K562 (cell line): ENCODE data around the gene MYCBP. TPM values are rescaled to one million over a fixed set of nuclear protein-coding genes. Genes with fewer than 3 reads are reported as not detected.

Experiments
- ARID2 ChIP-seq: fragments of 450-650 bp; IDR thresholded peaks from 2 replicates; pipeline ENCODE4 v1.6.1; 2017; ENCODE audit warnings: antibody characterized with exemption, mild to moderate bottlenecking
- CBX1 ChIP-seq: sonication (generic); IDR thresholded peaks from 2 replicates; pipeline ENCODE4 v1.6.1; 2016; ENCODE audit warnings: antibody characterized with exemption, low read depth, mild to moderate bottlenecking
- ELK3 ChIP-seq: fragments of 450-650 bp; formaldehyde crosslinking; IDR thresholded peaks from 2 replicates; pipeline ENCODE4 v1.4.0; 2020; ENCODE audit warnings: mild to moderate bottlenecking
- EP400 ChIP-seq: fragments of 450-650 bp; IDR thresholded peaks from 2 replicates; pipeline ENCODE4 v1.6.1; 2017; ENCODE audit warnings: antibody characterized with exemption, mild to moderate bottlenecking, moderate library complexity
- FOXO4 ChIP-seq: fragments of 450-650 bp; formaldehyde crosslinking; IDR thresholded peaks from 2 replicates; pipeline ENCODE4 v1.4.0; 2020; ENCODE audit warnings: mild to moderate bottlenecking, moderate library complexity
- GABPB1 ChIP-seq: sonication (generic); formaldehyde crosslinking; IDR thresholded peaks from 2 replicates; pipeline ENCODE4 v1.8.0; 2022; ENCODE audit warnings: mild to moderate bottlenecking, missing genetic modification reagents
- GATAD2A ChIP-seq: fragments of 450-650 bp; IDR thresholded peaks from 2 replicates; pipeline ENCODE4 v1.6.1; 2017
- HDAC1 ChIP-seq, 2 experiments: fragments of 450-650 bp; IDR thresholded peaks; 2 replicates each; pipeline ENCODE4 v1.6.1; 2016 to 2017; ENCODE audit warnings: inconsistent platforms in 1 of 2, mild to moderate bottlenecking in 1 of 2, moderate library complexity in 1 of 2
- KDM1A ChIP-seq, 2 experiments: fragments of 450-650 bp; IDR thresholded peaks; 2 replicates each; pipeline ENCODE4 v1.6.1; 2016; ENCODE audit warnings: mild to moderate bottlenecking in 2 of 2
- MEF2D ChIP-seq: conservative IDR thresholded peaks from 2 replicates; pipeline ENCODE4 v1.6.1; 2016; ENCODE audit warnings: low read depth, missing genetic modification characterization, missing compliant biosample characterization
- NR2F6 ChIP-seq: fragments of 450-650 bp; formaldehyde crosslinking; IDR thresholded peaks from 2 replicates; pipeline ENCODE4 v1.4.0; 2020; ENCODE audit warnings: mild to moderate bottlenecking
- TBP ChIP-seq: optimal IDR thresholded peaks from 2 replicates; pipeline ENCODE3; 2011; ENCODE audit warnings: low read depth, low read length, improper control_type of control experiment
- TEAD2 ChIP-seq: fragments of 450-650 bp; IDR thresholded peaks from 2 replicates; pipeline ENCODE4 v1.6.1; 2016; ENCODE audit warnings: missing genetic modification characterization, control low read depth, missing compliant biosample characterization
- UBTF ChIP-seq, 2 experiments: IDR thresholded peaks; 2 replicates each; pipeline ENCODE4 v1.6.1; 2012; ENCODE audit warnings: improper control_type of control experiment in 2 of 2, low read depth in 2 of 2, low read length in 2 of 2, borderline replicate concordance in 1 of 2
- XRCC3 ChIP-seq: fragments of 450-650 bp; IDR thresholded peaks from 2 replicates; pipeline ENCODE4 v1.6.1; 2017; ENCODE audit warnings: mild to moderate bottlenecking, moderate library complexity
- ZNF23 ChIP-seq: fragments of 250-450 bp; sonication (Bioruptor Pico); IDR thresholded peaks from 2 replicates; pipeline ENCODE4 v1.4.0; 2020; ENCODE audit warnings: mild to moderate bottlenecking
- ZNF311 ChIP-seq: fragments of 250-450 bp; sonication (Bioruptor Pico); IDR thresholded peaks from 2 replicates; pipeline ENCODE4 v1.4.0; 2020; ENCODE audit warnings: mild to moderate bottlenecking, moderate library complexity
- ZSCAN29 ChIP-seq: fragments of 450-650 bp; IDR thresholded peaks from 2 replicates; pipeline ENCODE4 v1.6.1; 2017
- ZSCAN32 ChIP-seq: fragments of 450-650 bp; formaldehyde crosslinking; IDR thresholded peaks from 2 replicates; pipeline ENCODE4 v1.4.0; 2020; ENCODE audit warnings: mild to moderate bottlenecking, moderate library complexity
- polyA plus RNA-seq, 8 experiments: library from polyadenylated mRNA; depleted of rRNA in 4 of 8; stranded (reverse) in 5 of 8; unstranded in 3 of 8; fragments of >200 nt; fragmentation: Nextera tagmentation in 2 of 8; fragmentation: Illumina TruSeq in 1 of 8; extraction: Ambion mirVana in 2 of 8; extraction: Trizol in 1 of 8; gene quantifications; 2 replicates each; pipeline versions ENCODE4 v1.2.1 to v1.2.3, GENCODE V29; 2011 to 2014; ENCODE audit warnings: inconsistent platforms in 1 of 8, missing spikeins in 1 of 8
- total RNA-seq, 7 experiments: library from RNA; depleted of rRNA in 6 of 7; stranded (reverse); fragments of >200 nt in 6 of 7; fragmentation: Illumina TruSeq in 2 of 7; extraction: Trizol in 2 of 7; gene quantifications; 2 replicates each; pipeline versions ENCODE4 v1.2.1 to v1.2.3, GENCODE V29; 2011 to 2021; ENCODE audit warnings: low replicate concordance in 1 of 7
- TF ChIP-seq, protein P1 (sequence below): fragments of 450-650 bp; IDR thresholded peaks from 2 replicates; pipeline ENCODE4 v1.6.1; 2016; ENCODE audit warnings: borderline replicate concordance
- TF ChIP-seq, protein P2 (sequence below): sonication (generic); formaldehyde crosslinking; IDR thresholded peaks from 2 replicates; pipeline ENCODE4 v1.8.0; 2022; ENCODE audit warnings: mild to moderate bottlenecking, missing genetic modification reagents

Gene MYCBP
- total and polyA plus RNA-seq, 9 of the 15 experiments (the other 6 are each of a cell fraction or from before 2014, with no cell fraction given) = 32.3 to 253 (median 72.9) TPM

GRCh38 chr1:38873027-38873969, at the start of gene MYCBP (continued):
- TF ChIP-seq, protein P1, sequence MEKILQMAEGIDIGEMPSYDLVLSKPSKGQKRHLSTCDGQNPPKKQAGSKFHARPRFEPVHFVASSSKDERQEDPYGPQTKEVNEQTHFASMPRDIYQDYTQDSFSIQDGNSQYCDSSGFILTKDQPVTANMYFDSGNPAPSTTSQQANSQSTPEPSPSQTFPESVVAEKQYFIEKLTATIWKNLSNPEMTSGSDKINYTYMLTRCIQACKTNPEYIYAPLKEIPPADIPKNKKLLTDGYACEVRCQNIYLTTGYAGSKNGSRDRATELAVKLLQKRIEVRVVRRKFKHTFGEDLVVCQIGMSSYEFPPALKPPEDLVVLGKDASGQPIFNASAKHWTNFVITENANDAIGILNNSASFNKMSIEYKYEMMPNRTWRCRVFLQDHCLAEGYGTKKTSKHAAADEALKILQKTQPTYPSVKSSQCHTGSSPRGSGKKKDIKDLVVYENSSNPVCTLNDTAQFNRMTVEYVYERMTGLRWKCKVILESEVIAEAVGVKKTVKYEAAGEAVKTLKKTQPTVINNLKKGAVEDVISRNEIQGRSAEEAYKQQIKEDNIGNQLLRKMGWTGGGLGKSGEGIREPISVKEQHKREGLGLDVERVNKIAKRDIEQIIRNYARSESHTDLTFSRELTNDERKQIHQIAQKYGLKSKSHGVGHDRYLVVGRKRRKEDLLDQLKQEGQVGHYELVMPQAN = peak; percentile 71; the same call in 1 of the 2 replicates
- no peak for TF ChIP-seq TEAD2
- peak; percentile 88; the same call in 1 of the 2 replicates for TF ChIP-seq GABPB1
- TF ChIP-seq EP400 = peak; percentile 37; the same call in 1 of the 2 replicates
- TF ChIP-seq ZNF23 (CRISPR knock-in tag) = no peak
- peak in 1 of 2 experiments; percentile 82; a peak in 2 of 4 replicates for TF ChIP-seq UBTF (IDR thresholded peaks at IDR 0.05; ENCODE audit: borderline replicate concordance in 1 of 2, low read depth in 2 of 2, low read length in 2 of 2)
- TF ChIP-seq ZNF311 (CRISPR knock-in tag) = no peak
- TF ChIP-seq ZSCAN29 = no peak
- TF ChIP-seq XRCC3 = no peak
- no peak for TF ChIP-seq CBX1
- TF ChIP-seq ARID2 = no peak
- peak; percentile 65 for TF ChIP-seq TBP
- TF ChIP-seq KDM1A (IDR thresholded peaks at IDR 0.05) = no peak
- no peak for TF ChIP-seq FOXO4 (CRISPR knock-in tag)
- TF ChIP-seq MEF2D (tag) = no peak
- TF ChIP-seq NR2F6 (CRISPR knock-in tag) = no peak
- TF ChIP-seq ELK3 (CRISPR knock-in tag) = no peak
- TF ChIP-seq GATAD2A = no peak
- TF ChIP-seq, protein P2, sequence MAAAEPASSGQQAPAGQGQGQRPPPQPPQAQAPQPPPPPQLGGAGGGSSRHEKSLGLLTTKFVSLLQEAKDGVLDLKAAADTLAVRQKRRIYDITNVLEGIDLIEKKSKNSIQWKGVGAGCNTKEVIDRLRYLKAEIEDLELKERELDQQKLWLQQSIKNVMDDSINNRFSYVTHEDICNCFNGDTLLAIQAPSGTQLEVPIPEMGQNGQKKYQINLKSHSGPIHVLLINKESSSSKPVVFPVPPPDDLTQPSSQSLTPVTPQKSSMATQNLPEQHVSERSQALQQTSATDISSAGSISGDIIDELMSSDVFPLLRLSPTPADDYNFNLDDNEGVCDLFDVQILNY (CRISPR knock-in tag) = no peak
- TF ChIP-seq ZSCAN32 (CRISPR knock-in tag) = no peak
- TF ChIP-seq HDAC1 (IDR thresholded peaks at IDR 0.05) = peak in 1 of 2 experiments; percentile 91; a peak in 2 of 4 replicates
